ENCODE measurements around the gene NAP1L5. TPM values are rescaled to one million over a fixed set of nuclear protein-coding genes. Genes with fewer than 3 reads are reported as not detected.

The NAP1L5 gene
- total RNA-seq, 1 experiment from 2014 or later = 1.8 TPM

- Histone ChIP-seq H3K9me2 (ENCODE audit: insufficient read depth) (no peaks in the 10 kb centered on the region), H3K4me1 (ENCODE audit: control insufficient read depth in 1 of 2, insufficient read depth in 2 of 2, low read length in 2 of 2) (no peaks in the 10 kb centered on the region), H3K36me3 (ENCODE audit: control insufficient read depth in 1 of 2, insufficient read depth in 2 of 2, low read length in 2 of 2) (no peaks in the 10 kb centered on the region), H2AFZ (ENCODE audit: low read depth, low read length, poor library complexity, severe bottlenecking) (no peak overlapping the region), H3K79me2 (ENCODE audit: insufficient read depth, low read length) (no peaks in the 10 kb centered on the region), H3K9ac (ENCODE audit: low read length) (no peak overlapping the region), H3K9me3 (ENCODE audit: control insufficient read depth in 1 of 2, insufficient read depth in 1 of 2, low read depth in 1 of 2, low read length in 2 of 2) (peaks cover 0 to 4% of the 10 kb centered on the region in 2 experiments; a peak in 1 of 4 replicates), H4K20me1 (ENCODE audit: insufficient read depth) (no peaks in the 10 kb centered on the region), H3K27me3 (ENCODE audit: insufficient read depth, low read length) (no peaks in the 10 kb centered on the region), H3K27ac (ENCODE audit: low read depth, low read length) (no peak overlapping the region), H3K4me2 (ENCODE audit: low read length) (no peak overlapping the region), H3K4me3 (replicated peaks in 1 of 2; ENCODE audit: low read depth in 1 of 2, low read length in 2 of 2) (no peak overlapping the region)
- ChIA-PET POLR2A (no interaction called here), CTCF (no interaction called here), RAD21 (ENCODE audit: low non-redundant PET in 1 of 2, low total read pairs in 2 of 2, uncharacterized antibody in 2 of 2, unreplicated experiment in 2 of 2) (no interaction called here)
- intact Hi-C loops (cut with micrococcal nuclease) = no loop called here
- DNase-seq (ENCODE audit: low read depth, low spot score) (no peak), ATAC-seq (no peak)
- no peak for TF ChIP-seq MAX (IDR thresholded peaks at IDR 0.05)
- no peak for TF ChIP-seq YY1 (IDR thresholded peaks at IDR 0.05; ENCODE audit: extremely low read depth, insufficient replicate concordance, low read depth, low read length)
- no TSS peak for BruUV-seq (replicated peaks)
Measured at GRCh38 chr4:88713782-88714181, 16.2 kb upstream of the NAP1L5 start.

- no peak for DNase-seq (ENCODE audit: low read depth, low spot score)
- ATAC-seq = no peak
- RAD21 ChIA-PET (ENCODE audit: low non-redundant PET in 1 of 2, low total read pairs in 2 of 2, uncharacterized antibody in 2 of 2, unreplicated experiment in 2 of 2) = no interaction called here
- TF ChIP-seq EGR1 (IDR thresholded peaks at IDR 0.05; ENCODE audit: low read depth) (no peak), JUND (IDR thresholded peaks at IDR 0.05) (no peak), TCF7L2 (IDR thresholded peaks at IDR 0.05; ENCODE audit: borderline replicate concordance, extremely low read depth, insufficient read depth, insufficient read length) (no peak), REST (IDR thresholded peaks at IDR 0.05; ENCODE audit: low read depth) (no peak), CEBPB (IDR thresholded peaks at IDR 0.05; ENCODE audit: low read depth) (no peak), SIN3A (IDR thresholded peaks at IDR 0.05; ENCODE audit: low read depth) (no peak), CTCF (IDR thresholded peaks at IDR 0.05 in 2 of 3, conservative IDR thresholded peaks at IDR 0.05 in 1 of 3; ENCODE audit: borderline replicate concordance in 1 of 3, insufficient read depth in 1 of 3, low read depth in 2 of 3, low read length in 2 of 3) (no peak), ZNF274 (IDR thresholded peaks at IDR 0.05; ENCODE audit: low read depth, low read length) (no peak), ZBTB33 (IDR thresholded peaks at IDR 0.05; ENCODE audit: extremely low read depth, insufficient replicate concordance, low read length) (no peak), SRF (IDR thresholded peaks at IDR 0.05; ENCODE audit: low read depth) (no peak), EZH2phosphoT487 (IDR thresholded peaks at IDR 0.05; ENCODE audit: borderline replicate concordance) (no peak)
Measured at GRCh38 chr4:88709989-88710388, 12.4 kb upstream of the NAP1L5 start.

More at GRCh38 chr4:88709989-88710388, 12.4 kb upstream of the NAP1L5 start:
- Histone ChIP-seq H3K4me2 (ENCODE audit: low read length) (no peak overlapping the region), H3K27ac (ENCODE audit: low read depth, low read length) (no peak overlapping the region), H3K9me3 (ENCODE audit: control insufficient read depth in 1 of 2, insufficient read depth in 1 of 2, low read depth in 1 of 2, low read length in 2 of 2) (no peaks in the 10 kb centered on the region), H2AFZ (ENCODE audit: low read depth, low read length, poor library complexity, severe bottlenecking) (no peak overlapping the region), H3K9me2 (ENCODE audit: insufficient read depth) (no peaks in the 10 kb centered on the region), H3K4me1 (ENCODE audit: control insufficient read depth in 1 of 2, insufficient read depth in 2 of 2, low read length in 2 of 2) (no peaks in the 10 kb centered on the region), H3K36me3 (ENCODE audit: control insufficient read depth in 1 of 2, insufficient read depth in 2 of 2, low read length in 2 of 2) (no peaks in the 10 kb centered on the region), H4K20me1 (ENCODE audit: insufficient read depth) (no peaks in the 10 kb centered on the region), H3K4me3 (replicated peaks in 1 of 2; ENCODE audit: low read depth in 1 of 2, low read length in 2 of 2) (no peak overlapping the region), H3K27me3 (ENCODE audit: insufficient read depth, low read length) (no peaks in the 10 kb centered on the region), H3K9ac (ENCODE audit: low read length) (no peak overlapping the region), H3K79me2 (ENCODE audit: insufficient read depth, low read length) (no peaks in the 10 kb centered on the region)
- intact Hi-C loops (cut with micrococcal nuclease) = no loop called here
- POLR2A ChIA-PET = no interaction called here
- no TSS peak for BruUV-seq (replicated peaks)
- CTCF ChIA-PET = interaction anchor here (1.0 kb wide), 1 partner anchor 37 kb away, joined by 3 read pairs; no protein-coding TSS in a partner anchor

Data from HCT116 (cell line).